ENCODE data around the gene ATOSB.

ATOSB gene

DNA sequence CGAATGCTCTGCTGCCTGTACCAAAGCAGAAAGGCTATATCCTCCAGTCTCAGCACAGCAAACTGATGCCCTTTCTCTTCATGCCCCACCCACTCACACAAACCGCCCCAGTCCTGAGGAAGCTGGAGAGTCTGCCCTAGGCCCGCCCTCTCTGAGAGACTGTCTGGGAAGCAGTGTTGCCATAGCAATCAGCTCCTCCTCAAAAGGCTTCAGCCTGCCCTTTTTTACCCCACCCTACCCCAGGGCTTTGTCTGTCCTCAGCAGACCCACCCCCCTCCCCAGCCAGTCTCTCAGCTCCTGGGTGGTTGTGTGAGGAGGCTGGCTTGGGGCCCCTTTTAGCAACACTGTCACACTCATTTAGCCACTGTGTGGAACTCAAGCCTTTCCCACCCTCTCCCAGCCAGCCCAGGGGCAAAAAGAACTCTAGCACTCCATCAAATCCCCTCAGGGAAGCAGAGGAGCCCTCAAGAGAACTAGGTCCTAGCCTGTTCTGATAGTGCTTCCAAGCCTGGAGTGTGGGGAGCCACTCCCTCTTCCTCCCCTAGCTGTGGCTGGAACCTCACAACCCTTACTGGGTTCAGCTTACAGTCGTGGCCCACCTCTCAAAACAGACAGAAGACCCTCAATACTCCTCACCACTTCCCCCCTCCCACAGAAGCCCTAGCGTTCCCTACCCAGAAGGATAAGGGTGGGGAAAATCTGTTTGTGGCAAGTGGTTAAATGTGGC is 1.4 kb downstream of the ATOSB start:
- in situ Hi-C loops (cut with MboI; ENCODE audit: low sequenced_read_pairs) = loop anchor here (10.0 kb wide), 1 partner anchor 351 kb away; no protein-coding TSS in a partner anchor

DNA sequence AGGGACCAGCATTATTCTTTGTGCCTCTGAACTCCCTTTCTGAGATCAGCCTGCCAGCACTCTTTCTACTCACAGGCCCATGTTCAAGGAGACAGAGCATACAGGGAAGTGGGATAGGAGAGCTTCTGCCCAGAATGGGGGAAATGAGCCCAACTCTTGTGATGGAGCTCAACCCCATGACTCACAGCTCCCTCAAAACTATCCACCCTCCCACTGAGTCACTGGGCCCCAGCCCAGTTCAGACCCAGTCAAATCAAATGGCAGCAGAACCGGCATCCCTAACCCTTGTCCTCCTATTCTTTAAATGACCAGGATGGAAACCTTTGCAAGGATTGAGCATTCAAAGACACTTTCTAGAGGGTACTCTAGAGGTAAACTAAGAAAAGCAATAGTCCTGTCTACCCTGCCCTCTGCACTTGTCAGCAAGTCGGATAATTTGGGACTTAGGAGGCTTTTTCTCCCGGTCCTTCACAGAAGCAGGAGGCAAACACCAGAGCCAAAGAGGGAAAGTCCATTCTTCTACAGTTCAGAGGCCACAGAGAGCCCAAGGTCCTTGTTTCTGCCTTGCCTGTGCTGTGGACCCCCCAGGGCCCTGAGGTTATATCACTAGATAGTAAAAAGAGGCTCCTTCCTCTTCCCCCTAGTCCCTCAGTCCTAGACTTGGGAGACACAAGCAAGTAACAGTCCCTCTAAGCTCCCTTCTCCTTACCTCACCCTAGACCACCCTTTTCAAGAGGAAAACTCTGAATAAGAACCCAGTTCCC is 3.2 kb downstream of the ATOSB start:
- in situ Hi-C loops (cut with MboI; ENCODE audit: low sequenced_read_pairs) = loop anchor here (10.0 kb wide), 1 partner anchor 352 kb away; no protein-coding TSS in a partner anchor

DNA sequence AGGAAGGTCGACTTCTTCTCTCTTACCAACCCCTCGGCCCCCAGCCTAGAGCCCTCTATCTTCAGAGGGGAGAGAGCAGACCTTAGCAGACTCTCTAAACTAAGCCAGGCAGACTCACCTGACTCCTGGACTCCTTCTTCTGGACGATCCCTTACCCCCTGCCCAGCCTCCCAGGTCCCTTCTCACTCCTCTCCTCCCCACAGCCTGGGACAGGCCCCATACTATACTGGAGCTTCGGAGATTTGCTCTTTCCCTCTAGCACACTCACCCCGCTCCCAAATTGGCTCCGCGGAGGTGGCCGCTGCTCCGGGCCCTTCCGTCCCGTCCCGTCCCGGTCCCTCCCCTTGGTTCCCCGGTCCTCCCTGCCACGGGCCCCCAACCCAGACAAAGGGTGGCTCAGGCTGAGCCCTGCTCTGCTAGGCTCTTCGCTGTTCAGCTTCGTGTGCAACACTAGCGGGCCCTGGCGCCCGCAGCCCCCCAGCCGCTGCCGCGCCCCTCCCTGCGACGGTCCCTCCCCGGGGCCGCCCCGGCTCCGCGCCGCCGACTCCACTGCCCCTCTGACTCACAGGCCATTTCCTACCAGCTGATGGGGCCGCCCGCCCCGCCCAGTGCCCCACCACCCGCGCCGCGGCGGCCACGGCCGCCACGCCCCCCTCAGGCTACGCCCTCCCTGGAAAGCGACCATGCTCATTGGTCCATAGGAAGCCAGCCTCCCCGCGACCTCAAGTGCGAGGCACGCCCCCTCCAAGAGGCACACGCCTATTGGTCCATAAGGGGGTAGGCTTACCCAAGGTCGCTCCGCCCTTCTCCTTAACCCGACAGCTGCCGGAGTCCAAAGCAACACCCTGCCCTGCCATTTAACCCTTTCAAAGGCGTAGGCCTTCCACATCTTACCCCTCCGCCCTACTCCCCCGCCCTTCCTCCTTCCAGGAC is 4.4 kb downstream of the ATOSB start:
- in situ Hi-C loops (cut with MboI; ENCODE audit: low sequenced_read_pairs) = loop anchor here (10.0 kb wide), 1 partner anchor 354 kb away; no protein-coding TSS in a partner anchor

DNA sequence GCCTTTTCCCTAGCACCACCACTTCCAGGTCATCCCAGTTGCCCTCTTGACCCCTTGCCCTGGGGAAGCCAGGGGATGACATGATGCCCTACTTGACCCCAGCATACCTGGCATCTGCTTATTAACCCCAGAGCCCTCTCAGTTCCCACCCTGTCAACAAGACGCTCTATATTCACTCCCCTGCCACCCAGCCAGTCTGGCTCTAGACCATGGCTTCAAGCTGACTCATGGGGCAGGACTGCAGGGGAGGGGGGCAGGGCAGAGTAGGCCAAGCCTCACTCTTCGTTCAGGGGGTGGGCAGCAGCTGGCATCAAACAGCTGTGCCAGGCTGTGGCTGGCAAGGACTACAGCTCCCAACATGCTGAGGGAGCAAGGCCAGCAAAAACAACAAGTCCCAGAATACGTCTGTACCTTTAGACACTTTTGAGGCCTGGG is 5.3 kb downstream of the ATOSB start:
- in situ Hi-C loops (cut with MboI; ENCODE audit: low sequenced_read_pairs) = loop anchor here (10.0 kb wide), 1 partner anchor 354 kb away; no protein-coding TSS in a partner anchor

DNA sequence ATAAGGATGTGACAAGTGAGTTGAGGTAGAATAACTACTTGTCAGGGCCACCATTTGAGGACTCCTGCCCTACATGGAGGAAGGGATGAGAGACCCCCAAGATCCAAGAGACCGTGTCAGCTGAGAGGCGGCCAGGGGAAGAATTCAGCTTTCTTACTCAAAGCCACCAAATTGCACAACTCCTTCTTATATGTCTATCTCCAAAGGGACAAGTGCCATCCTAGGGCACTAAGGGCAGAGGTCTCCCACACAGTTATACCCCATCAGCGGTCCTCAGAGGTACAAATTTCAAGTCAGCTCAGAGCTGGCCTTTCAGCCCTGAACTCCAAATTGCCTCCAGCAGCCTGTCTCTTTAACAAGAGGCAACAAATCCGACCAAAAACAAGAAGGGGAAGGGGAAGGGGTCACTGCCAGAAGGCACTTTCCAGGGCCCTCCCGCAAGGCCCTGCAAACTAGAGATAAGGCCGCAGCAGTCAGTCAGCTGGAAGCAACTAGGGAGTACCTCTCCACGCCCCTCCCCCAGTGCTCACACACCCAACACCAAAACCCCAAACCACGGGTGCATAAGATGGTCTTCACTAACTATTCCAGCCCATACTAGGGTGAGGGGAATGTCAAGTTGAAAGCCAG is 6.6 kb downstream of the ATOSB start:
- in situ Hi-C loops (cut with MboI; ENCODE audit: low sequenced_read_pairs) = no loop called here

DNA sequence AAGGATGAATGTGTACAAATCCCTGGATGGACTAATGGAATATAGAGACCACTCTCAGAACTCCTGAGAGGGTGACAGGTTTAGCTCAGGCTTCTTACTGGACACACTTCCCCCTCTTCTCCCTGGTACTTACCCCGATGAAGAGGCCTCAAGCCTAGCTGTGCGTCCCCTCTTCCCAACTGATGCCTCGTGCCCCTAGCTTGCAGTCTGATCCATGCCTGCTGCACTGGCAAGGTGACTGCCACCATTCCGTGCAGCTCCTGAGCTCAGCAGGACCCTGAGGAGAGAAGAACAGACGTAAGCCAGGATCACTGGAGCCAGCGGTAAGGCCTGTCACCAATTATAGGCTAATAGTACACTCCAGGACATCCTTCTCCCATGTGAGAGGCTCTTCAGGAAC is 7.2 kb downstream of the ATOSB start:
- in situ Hi-C loops (cut with MboI; ENCODE audit: low sequenced_read_pairs) = no loop called here

DNA sequence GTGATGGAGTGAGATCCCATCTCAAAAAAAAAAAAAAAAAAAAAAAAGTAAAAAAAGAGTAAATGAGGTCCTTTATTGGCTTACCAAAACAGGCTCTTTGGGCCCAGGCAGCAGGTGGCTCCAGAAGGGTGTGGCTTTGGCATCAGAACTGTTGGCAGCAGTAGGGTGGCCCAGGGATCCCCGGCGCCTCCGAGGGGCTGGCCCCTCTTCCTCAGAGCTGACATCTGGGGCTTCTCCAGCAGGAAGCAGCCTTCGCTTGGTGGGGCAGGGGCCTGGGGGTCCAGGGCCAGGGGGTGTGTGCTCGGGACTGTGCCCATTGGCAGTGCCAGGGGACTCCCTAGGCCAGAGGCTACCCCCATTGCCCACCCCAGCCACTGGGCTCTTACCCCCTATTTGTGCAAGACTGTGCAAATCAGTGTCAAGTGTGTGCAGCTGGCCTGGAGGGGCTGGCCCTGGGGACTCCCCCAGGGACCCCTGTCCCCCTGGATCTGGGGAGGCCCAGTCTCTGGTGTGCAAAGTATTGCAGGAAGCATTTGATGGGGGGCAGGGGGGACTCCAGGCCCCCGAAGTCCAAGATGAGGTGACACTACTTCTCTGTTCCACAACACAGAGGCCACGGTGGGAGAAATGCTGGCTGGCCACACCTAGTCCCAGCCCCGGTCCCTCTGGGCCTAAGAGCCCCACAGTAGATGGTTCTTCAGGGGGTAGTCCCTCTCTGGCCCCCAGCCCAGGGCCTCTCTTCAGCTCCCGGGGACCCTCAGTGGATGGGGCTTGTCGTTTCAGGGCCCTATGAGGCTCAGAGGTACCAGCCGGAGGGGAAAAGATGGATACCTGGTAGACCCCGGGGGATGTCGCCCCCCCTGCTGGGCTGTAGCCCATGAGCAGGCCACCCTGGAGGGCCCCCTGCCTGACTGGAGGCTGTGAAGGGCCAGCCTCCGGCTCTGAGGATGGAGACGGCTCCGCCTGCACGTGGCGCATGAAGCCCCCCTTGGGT is 8.1 kb downstream of the ATOSB start:
- in situ Hi-C loops (cut with MboI; ENCODE audit: low sequenced_read_pairs) = no loop called here

DNA sequence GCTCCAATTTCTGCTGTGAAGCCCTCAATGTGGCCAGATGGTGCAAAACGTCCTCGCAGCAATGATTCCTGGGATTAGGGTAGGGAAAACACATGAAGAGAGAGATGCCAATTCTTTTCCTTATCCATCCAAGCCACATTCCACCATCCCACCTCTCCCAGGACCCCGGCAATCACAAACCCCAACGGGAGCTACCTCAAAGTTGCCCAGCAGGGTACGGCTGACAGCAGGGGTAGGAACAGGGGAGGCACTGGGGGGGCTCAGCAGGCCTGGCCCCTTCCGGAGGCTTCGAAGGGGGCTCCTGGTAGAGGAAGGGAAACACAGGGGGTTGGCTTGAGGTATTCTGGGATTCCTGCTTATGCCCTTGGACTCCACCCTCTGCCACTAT is 9.3 kb downstream of the ATOSB start:
- in situ Hi-C loops (cut with MboI; ENCODE audit: low sequenced_read_pairs) = no loop called here

DNA sequence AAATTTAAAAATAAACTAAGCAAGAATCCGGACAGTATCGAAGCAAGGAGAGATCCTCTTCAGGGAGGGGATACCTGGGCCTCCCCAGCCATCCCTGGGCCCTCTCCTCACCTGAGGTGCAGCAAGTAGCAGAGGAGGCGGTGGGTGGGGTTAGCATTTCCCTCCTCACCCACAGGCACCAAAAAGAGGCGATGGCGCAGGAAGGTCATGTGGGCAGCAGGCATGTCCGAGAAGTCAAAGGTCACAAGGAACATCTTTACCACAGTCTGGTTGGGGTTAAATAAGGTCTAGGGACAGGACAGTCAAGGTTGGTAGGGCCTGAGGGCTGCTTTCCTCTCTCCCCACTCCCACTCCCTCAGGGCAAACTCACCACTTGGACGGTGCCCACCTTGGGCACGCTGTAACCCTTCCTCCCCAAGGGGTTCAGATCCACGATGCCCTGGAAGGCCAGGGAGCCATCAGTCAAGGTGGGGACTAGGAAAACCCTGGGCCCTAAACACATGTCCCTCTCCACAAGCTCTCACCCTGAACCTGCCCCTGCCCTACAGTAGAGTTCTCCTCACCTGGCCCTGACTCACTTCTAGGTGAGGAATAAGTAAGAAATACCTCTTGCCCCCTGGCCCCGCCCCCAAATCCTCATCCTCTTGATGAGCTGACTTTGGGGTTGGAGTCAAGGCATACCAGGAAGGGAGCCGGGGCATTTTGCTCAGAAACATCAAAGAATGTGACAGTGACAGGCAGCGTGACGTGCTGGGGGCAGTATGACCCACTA is 9.9 kb downstream of the ATOSB start:
- in situ Hi-C loops (cut with MboI; ENCODE audit: low sequenced_read_pairs) = no loop called here

DNA sequence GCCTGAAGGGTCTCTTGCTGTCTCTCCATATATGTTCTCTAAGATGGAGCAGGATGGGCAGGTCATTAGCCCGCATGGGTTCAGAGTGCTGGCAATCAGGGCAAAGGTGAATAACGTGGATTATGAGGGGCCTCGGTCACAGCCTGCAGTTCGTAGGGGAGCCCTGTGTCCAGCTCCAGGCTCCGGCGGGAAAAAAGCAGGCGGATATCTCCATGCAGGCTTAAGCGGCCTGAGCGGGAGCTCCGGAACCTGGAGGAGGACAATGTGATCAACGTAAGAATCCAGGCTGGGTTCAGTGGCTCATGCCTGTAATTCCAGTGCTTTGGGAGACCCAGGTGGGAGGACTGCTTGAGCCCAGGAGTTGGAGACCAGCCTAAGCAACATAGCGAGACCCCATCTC is 10.5 kb downstream of the ATOSB start:
- in situ Hi-C loops (cut with MboI; ENCODE audit: low sequenced_read_pairs) = no loop called here

DNA sequence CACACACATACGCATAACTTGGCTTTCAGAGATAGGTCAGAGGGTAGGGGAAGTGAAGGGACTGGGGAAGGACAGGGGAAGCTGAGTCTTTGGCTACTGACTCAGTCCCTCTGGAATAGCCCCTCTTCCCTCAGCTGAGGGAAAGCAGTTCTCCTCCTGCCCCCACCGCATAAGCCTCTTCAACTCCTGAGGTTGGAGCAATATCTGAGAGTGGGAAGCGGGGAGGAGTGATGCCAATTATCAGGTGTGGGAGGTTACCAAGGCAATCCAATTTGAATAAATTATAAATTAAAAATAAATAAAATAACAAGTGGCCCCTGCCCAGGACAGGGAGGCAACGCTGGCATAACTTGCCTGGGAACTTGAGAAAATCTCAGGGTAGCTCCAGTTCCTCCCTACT is 11.1 kb downstream of the ATOSB start:
- in situ Hi-C loops (cut with MboI; ENCODE audit: low sequenced_read_pairs) = no loop called here

DNA sequence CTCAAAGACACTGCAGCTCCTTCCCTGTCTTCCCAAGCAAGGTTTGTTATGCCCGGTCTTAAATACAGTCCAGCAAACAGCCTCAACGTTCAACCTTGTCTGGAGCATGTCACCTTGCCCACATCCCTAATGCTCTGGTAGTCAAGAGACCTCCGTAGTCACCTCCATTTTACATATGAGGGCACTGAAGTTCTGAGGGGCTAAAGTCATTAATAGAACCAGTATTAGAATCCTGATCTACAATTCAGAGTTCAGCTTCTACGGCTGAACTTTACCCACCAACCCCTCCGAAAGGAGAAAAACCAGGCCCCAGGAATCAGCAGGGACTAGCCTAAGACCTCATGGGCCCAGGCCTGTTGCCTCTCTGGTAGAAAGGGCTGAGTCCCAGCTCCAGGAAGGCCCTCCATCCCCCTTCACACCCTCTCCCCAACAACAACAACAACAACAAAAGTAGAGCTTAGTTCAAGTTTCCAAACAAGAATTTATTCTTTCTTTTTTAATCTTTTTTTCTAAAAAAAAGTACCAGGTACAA is 11.9 kb downstream of the ATOSB start:
- in situ Hi-C loops (cut with MboI; ENCODE audit: low sequenced_read_pairs) = no loop called here

DNA sequence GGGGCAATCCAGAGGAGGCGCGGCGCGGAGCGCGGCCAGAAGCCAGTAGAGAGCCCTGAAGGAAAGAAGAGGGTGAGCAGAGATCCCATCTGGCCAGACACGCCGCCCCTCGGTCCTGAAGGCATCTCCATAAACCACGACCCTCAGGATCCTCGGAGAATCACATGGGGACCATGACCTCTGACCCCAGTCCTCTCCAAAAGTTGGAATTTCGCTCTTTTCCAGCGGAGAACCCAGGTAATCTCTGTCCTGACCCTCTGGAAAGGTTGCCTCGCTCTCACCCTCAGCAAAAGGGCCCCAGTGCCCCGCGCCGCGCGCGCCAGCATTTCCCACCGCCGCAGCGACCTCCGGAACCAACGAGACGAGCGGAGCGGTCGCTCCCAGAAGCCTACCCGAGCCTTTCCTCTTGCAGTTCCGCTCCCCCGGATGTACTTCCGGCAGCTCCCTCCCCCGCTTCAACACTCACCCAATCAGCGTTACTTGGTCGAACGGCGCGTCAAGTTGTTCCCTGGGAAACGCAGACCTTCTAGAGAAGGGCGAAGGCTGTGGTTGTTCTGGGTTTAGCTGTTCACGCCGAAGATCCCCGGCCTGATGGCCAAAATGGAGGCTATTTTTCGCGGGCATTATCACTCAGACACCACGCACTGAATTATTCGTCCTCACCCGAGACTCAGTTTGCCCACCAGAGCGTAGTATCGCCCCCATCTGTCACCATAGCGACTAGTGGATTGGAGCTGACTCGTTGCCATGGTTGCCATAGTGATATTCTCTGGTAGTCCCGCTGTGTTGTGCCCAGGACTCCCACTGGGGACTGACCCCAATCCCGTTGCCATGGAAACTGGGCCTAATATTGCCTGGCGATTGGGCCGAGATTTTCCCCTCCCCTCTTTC is 12.6 kb downstream of the ATOSB start, which contains the start of gene STOML2:
STOML2 (minus strand) TSS at position 363 of the 891 bp plus-strand sequence; CDS start at position 326, 37 bp downstream.
- in situ Hi-C loops (cut with MboI; ENCODE audit: low sequenced_read_pairs) = no loop called here

DNA sequence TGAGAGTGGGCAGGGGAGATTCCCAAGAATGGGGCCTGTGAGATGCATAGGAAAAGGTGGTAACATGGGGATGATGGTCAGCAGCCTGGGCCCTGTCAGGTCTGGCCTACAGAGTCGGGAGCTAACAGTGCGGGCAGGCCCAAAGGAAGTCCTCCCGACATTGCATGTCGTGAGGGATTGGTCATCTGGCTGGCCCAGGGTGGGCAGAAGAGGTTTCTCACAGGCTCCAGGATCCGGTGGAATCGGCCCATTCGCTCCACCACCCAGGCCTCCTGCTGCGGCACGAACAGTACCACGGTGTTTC is 13.2 kb downstream of the ATOSB start:
- in situ Hi-C loops (cut with MboI; ENCODE audit: low sequenced_read_pairs) = no loop called here

DNA sequence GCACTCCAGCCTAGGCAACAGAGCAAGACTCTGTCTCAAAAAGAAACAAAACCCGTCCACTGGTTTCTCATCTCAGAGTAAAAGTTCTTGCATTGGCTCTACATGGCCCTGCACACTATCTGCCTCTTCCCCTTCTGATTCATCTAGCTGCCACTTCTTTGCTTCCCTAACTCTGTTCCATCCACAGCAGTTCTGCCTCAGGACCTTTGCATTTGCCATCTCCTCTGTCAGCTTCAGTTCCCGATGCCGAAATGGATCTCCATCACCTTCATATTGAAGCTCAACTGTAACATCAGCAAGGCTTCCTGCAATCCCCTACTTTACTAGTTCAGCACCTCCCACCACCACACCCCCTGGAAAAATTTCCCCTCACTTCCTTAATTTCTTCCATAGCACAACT is 18.1 kb downstream of the ATOSB start:
- in situ Hi-C loops (cut with MboI; ENCODE audit: low sequenced_read_pairs) = no loop called here

DNA sequence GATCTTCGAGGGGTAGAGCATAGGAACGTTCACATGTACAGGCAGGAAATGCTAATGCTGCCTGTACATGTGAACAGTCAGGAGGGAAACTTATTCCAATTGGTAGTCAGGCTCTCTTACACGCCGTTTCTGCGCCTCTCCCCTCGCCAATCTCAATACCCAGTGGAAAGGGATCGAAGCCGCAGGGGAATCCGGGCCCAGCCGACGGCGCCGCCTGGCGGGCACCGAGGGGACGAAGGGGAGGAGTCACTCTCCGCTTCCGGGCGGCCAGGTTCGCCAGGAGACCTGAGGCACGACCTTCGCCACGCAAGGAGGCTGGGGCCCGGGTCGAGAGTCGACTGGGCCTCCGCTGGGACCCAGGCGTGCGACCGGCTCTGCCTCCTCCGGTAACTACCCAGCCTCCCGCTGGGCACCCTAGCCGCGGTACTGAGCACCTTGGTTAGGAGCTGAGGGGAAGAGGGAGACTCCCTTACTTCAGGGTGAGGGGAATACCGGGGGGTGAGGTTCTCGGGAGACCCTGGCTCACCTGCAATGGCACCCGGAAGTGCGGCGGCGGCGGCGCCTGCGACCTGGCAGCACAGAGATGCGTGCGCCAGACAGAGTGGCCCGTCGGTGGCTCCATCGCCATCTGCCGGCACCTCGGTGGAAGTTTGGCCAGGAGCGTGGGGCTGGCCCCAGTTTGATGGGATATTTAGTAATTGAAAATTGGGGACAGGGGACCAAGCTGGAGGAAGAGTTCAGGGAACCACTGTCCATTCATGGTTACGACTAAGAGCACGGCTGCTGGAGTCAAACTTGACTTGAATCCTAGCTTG is 19.4 kb downstream of the ATOSB start, which contains the start of gene PIGO:
PIGO (minus strand) TSS at position 557 of the 815 bp plus-strand sequence. CDS start 1,026 bp downstream, outside the sequence.
- in situ Hi-C loops (cut with MboI; ENCODE audit: low sequenced_read_pairs) = no loop called here

Measured in HL-60/S4 treated with retinoic acid at 250 ng/mL for 4 days and 3 days (cell line).